Mononuclear cell (primary cell): ENCODE results near the gene FBXO38. TPM values are rescaled to one million over a fixed set of nuclear protein-coding genes. Genes with fewer than 3 reads are reported as not detected.

Experiments
- H3K27me3 ChIP-seq: 2 replicates; pipeline ENCODE4 v1.6.0; 2011; ENCODE audit warnings: low read length, control low read depth; ENCODE audit not compliant: insufficient read depth
- H3K4me1 ChIP-seq: 2 replicates; pipeline ENCODE4 v1.5.1; 2011; ENCODE audit warnings: mild to moderate bottlenecking, low read length, control low read depth; ENCODE audit not compliant: insufficient read depth
- H3K4me3 ChIP-seq: 2 replicates; pipeline ENCODE4 v1.5.1; 2011; ENCODE audit warnings: mild to moderate bottlenecking, low read length, moderate library complexity
- H3K9me3 ChIP-seq: 2 replicates; pipeline ENCODE4 v1.5.1; 2011; ENCODE audit warnings: low read depth, mild to moderate bottlenecking, control low read depth, low read length
- total RNA-seq: library from RNA; depleted of rRNA; stranded (reverse); fragments of >200 nt; gene quantifications from one replicate; pipeline ENCODE4 v1.2.3, GENCODE V29; 2012

FBXO38 gene
- total RNA-seq, 1 donor: 76.3 TPM

DNA sequence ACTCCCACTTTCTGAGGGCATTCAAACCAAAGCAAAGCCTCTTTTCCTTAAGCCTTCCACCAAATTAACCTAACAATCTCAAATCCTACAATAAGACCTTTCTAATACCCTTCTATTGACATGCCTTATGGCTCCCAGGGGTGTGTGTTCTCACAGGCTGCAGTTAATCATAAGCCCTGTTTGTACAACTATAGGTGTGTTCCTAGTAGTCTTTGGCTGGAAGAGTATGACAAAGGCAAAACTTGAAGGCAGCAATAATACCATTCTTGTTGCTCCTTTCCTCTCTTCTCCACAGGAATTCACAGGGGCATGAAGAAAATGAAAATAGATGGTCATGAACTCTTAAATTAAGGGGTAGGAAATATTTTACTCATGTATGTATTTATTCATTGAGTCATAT is 10.9 kb upstream of the FBXO38 start:
- Histone ChIP-seq H3K27me3 (no peaks in the 10 kb centered on the region), H3K9me3 (peaks cover 11% of the 10 kb centered on the region), H3K4me3 (no peak overlapping the region), H3K4me1 (no peaks in the 10 kb centered on the region)

DNA sequence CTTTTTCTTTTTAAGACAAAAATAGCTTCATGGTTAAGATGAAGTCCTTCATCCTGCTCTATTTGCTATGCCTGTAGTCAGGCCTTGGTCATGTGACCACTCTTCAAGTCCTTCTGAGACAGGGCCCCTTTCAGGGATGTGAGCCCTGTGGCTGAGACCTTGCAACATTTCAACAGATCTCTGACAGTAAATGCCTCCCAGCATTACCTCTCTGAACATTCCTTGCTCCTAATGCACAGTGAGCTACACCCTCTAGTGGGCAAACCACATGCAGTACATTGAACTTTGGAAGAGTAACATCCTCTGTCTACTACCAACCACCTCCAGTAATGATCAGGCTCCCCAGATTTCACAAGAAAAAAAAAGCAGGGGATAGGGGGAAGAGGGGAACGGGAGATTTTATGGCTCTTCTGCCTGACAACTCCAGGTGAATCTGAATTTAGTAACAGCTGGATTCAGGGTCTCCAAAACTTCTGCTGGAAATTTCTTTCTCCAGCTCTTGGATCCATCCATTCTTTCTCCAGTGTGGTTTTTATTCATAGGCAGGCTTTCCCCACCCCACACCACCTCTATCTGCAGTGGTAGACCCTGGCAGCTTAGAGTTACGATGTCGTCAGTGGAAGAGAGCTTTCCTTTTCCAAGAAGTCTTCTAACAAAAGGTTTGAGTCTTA is 8.9 kb upstream of the FBXO38 start:
- Histone ChIP-seq H3K4me3 (no peak overlapping the region), H3K27me3 (no peaks in the 10 kb centered on the region), H3K9me3 (no peaks in the 10 kb centered on the region), H3K4me1 (no peaks in the 10 kb centered on the region)

DNA sequence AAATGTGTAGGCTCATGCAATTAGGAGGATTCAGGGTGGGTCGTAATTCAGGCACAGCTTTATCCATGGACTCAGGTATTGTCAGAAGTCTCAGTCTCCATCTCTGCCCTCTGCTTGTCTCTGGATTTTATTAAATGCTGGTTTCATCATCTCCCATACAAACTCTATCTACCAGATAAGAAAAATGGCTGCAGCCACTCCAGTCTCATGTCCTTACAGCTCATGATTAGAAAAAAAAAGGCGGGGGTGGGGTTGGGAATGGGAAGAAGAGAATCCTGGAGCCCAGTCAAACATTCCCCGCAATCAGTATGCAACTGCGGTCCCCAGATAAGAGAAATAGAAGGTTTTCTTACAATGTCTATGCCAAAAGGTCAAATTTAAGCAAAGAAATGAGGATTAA is 7.6 kb upstream of the FBXO38 start:
- no peak overlapping the region for H3K4me3 ChIP-seq
- H3K4me1 ChIP-seq: no peaks in the 10 kb centered on the region
- no peaks in the 10 kb centered on the region for H3K27me3 ChIP-seq
- H3K9me3 ChIP-seq: no peaks in the 10 kb centered on the region

DNA sequence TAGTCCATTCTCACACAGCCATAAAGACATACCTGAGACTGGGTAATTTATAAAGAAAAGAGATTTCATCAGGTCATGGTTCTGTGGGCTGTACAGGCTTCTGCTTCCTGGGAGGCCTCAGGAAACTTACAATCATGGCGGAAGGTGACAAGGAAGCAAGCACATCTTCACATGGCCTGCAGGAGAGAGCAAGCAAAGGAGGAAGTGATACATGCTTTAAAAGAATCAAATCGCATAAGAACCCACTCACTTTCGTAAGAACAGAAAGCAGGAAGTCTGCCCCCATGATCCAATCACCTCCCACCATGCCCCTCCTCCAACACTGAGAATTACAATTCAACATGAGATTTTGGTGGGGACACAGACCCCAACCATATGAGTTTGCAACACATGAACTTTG is 5.1 kb upstream of the FBXO38 start:
- Histone ChIP-seq H3K27me3 (no peaks in the 10 kb centered on the region), H3K4me1 (peaks cover 3% of the 10 kb centered on the region)

DNA sequence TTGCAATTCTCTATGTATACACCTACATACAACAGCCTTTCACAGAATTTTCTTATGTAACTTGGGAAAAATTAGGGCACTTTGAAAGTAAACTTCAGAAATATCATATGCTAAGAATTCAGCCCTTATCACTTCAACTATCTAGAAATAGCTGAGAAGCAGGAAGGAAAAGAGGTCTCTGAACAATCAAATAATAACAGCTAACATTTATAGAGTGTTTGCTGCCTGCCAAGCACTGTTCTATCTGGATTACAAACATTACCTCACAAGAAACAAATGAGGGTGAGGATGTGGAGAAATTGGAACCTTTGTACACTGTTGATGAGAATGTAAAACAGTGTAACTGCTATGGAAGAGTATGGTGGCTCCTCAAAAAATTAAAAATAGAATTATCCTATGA is 4.4 kb upstream of the FBXO38 start:
- peaks cover 5% of the 10 kb centered on the region for H3K4me1 ChIP-seq
- no peak overlapping the region for H3K4me3 ChIP-seq
- no peaks in the 10 kb centered on the region for H3K27me3 ChIP-seq
- H3K9me3 ChIP-seq: no peaks in the 10 kb centered on the region

More for the DNA sequence above, 5.1 kb upstream of the FBXO38 start:
- Histone ChIP-seq H3K9me3 (no peaks in the 10 kb centered on the region), H3K4me3 (no peak overlapping the region)

DNA sequence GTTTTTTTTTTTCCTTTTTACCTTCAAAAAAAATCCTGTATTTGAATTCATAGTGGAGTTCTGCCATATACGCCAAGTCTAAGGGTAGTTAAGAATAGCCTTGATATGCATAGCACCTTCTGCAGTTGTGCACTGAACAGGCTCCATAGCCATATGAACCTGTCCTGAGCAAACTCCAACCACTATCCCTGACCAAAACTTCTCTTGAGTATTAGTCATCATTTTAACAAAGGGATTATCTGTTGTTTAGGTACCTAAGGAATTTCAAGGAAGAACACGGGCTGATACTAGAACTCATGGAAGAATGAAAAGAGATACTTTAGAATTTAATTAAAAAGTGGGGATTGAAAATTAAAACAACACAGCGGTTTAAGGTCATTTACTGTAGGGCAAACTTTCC is 1.9 kb upstream of the FBXO38 start:
- Histone ChIP-seq H3K27me3 (no peaks in the 10 kb centered on the region), H3K9me3 (no peaks in the 10 kb centered on the region), H3K4me1 (peaks cover 28% of the 10 kb centered on the region), H3K4me3 (no peak overlapping the region)

DNA sequence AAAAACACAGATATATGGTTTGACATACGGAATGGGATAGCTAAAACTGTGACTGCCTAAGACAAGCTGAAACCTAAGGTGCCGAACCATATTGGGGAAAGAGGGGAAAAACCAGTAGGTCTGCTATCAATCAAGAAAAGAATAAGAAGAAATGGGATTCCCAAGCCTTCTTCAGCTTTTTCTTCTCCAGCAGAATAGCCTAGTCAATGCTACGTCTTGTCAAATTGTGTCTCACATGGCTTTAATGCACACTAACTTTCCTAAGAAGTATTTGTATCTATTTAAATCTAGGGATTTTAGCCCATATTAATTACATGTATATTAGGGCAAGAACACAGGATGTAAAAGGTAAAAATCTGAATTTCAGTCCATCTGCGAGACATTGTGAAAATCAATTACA is 797 bp upstream of the FBXO38 start:
- Histone ChIP-seq H3K4me3 (peak overlapping the region; percentile 77), H3K9me3 (no peaks in the 10 kb centered on the region), H3K4me1 (peaks cover 36% of the 10 kb centered on the region), H3K27me3 (no peaks in the 10 kb centered on the region)

DNA sequence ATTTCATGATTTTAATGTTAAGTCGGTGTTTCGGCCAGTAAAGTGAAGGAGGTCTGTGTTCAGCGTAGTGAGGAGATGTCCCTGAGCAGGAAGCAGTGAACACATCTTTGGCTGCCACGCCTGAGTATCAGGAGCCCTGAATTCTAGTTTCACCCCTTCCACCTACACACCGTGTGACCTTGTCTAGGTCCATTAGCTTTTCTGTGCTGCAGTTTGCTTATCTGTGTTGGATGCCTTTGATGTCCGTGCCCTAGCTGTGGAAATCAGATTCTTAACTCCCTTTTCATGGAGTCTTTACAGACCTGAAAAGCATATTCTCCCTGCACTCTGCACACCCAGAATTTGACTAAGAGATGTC is 601 bp downstream of the FBXO38 start:
- Histone ChIP-seq H3K9me3 (no peaks in the 10 kb centered on the region), H3K4me1 (peaks cover 43% of the 10 kb centered on the region), H3K27me3 (no peaks in the 10 kb centered on the region), H3K4me3 (peak overlapping the region; percentile 77)

DNA sequence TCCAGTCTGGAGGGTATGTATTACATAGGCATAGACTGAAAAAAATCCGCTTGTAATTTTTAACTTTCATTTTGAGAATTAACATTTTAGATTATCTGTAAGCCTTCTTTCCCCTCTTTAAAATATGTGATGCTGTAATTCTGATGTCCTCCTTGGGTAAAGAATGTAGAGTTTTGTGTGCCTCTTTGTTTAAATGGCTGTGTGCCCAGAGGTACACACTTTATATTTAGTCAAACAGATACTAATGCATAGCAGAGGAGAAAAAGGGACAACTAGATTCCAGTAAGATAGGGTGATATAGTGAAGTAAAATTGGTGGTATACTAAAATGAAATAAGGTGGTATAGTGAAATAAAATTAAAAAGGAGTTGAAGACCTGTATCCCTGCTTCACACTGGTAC is 1.3 kb downstream of the FBXO38 start:
- Histone ChIP-seq H3K9me3 (no peaks in the 10 kb centered on the region), H3K4me1 (peaks cover 43% of the 10 kb centered on the region), H3K4me3 (no peak overlapping the region)

DNA sequence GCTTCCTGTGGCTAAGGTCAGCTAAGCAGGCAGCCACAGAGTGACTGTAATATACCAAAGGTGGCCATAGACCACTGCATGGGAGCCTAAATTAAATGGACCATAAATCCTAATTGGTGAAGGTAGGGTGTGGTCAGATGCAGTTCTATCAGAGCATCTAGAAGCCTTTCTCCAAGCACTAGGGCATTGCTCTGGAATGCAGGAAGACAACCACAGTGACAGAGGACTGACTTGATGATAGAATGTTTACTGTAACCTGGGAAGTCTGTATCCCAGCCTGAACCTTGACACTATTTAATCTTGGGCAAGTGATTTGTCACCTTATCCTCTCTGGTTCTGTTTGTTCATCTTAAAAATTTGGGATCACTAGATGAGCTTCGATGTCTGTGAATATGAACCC is 2.3 kb downstream of the FBXO38 start:
- Histone ChIP-seq H3K9me3 (no peaks in the 10 kb centered on the region), H3K27me3 (no peaks in the 10 kb centered on the region), H3K4me3 (no peak overlapping the region), H3K4me1 (peaks cover 43% of the 10 kb centered on the region)

More for the DNA sequence above, 1.3 kb downstream of the FBXO38 start:
- H3K27me3 ChIP-seq: no peaks in the 10 kb centered on the region

DNA sequence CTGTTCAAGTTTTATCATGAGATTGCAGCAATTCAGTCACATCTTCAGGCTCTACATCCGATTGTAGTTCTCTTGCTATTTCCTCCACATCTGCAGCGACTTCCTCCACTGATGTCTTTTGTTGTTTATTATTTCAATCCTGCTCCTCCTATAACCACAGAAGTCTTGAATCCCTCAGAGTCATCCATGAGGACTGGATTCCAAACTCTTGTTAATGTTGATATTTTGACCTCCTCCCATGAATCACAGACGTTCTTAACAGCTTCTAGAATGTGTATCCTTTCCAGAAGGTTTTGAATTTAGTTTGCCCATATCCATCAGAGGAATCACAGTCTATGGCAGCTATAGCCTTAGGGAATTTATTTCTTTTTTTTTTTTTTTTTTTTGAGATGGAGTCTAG is 3.6 kb downstream of the FBXO38 start:
- no peak overlapping the region for H3K4me3 ChIP-seq
- peaks cover 43% of the 10 kb centered on the region for H3K4me1 ChIP-seq
- no peaks in the 10 kb centered on the region for H3K9me3 ChIP-seq
- no peaks in the 10 kb centered on the region for H3K27me3 ChIP-seq

DNA sequence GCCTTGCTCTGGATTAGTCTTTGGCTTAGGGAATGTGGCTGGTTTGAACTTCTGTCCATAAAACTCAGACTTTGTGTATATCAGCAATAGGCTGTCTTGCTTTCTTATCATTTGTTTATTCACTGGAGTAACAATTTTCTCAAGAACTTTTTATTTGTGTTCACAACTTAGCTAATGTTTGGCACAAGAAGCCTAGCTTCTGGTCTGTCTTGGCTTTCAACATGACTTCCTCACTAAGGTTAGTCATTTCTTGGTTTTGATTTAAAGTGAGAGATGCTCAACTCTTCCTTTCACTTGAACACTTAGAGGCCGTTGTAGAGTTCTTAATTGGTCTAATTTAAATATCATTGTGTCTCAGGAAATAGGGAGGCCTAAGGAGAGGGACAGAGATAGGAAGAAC is 4.9 kb downstream of the FBXO38 start:
- Histone ChIP-seq H3K4me3 (no peak overlapping the region), H3K9me3 (no peaks in the 10 kb centered on the region), H3K4me1 (peaks cover 40% of the 10 kb centered on the region), H3K27me3 (no peaks in the 10 kb centered on the region)

DNA sequence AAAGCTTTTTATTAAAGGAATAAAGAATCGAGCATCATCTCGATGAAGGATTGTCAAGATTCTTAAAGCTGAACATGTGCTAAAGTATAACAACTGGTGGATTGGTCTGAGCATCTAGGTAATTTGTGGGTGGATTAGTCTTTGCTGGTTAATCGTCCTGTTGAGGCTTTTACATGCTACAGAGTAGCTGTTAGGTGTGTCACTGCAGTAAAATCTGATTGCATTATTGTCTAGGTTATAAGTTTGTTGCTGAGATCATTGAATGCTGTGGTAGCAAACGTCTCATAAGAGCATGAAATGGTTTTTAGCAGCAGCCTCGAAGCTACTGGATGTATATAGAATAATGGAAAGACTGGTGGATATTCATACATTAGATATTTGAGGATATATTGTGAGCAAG is 7.2 kb downstream of the FBXO38 start:
- H3K4me1 ChIP-seq: peaks cover 22% of the 10 kb centered on the region
- no peaks in the 10 kb centered on the region for H3K9me3 ChIP-seq
- H3K27me3 ChIP-seq: no peaks in the 10 kb centered on the region
- no peak overlapping the region for H3K4me3 ChIP-seq

DNA sequence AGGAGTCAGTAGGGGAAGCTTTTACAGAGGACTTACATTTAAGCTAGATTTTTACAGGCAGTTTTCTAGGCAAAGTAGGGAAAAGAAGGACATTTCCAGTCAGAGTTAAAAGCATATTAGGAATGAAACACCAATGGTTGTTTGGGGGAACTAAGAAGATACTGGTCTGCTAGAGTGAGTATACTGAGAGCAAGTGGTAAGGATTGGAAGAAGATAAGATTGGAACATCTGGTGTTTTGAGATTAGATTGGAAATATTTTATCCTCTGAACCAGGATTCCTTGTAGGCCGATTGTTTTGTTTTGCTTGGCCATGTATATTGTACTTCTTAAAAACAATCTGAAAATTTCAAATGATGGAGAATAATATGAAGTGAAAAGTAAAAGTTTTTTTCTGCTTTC is 7.7 kb downstream of the FBXO38 start:
- Histone ChIP-seq H3K4me1 (peaks cover 17% of the 10 kb centered on the region), H3K4me3 (no peak overlapping the region), H3K9me3 (no peaks in the 10 kb centered on the region), H3K27me3 (no peaks in the 10 kb centered on the region)

DNA sequence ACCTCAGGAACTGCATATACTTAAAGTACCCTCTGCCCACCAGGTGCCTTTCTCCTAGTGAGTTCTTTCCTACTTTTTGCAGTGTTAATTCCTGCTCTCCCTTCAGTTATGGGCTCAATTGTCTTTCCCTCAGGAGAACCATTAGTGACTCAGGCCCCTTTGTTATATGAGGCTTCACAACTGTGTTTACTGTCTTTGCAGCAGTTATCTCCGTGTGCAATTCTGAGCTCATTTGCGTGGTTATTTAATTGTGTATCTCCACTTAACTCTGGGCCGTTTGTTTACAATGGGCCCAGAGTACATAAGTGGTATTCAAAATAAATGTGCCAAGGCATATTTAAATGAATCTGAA is 9.6 kb downstream of the FBXO38 start:
- peaks cover 8% of the 10 kb centered on the region for H3K4me1 ChIP-seq

DNA sequence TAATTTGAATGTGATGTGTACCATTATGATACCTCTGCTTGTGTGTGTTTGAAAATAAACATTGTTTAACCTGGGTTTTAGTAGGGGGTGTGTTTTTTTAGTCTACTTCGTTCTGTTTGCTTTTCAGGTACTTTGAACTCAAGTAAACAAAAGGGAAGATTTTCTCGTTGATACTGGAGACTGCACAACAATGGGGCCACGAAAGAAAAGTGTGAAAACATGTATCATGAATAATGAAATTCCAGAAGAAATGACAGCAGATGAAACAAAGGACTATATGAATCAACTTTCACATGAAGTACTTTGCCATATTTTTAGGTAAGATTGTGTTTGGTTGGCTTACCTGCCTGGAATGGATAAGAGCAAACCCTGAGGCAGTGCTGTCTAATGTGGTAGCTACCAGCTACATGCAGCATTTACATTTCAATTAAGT is 10.8 kb downstream of the FBXO38 start:
- Histone ChIP-seq H3K4me1 (peaks cover 7% of the 10 kb centered on the region), H3K4me3 (no peak overlapping the region), H3K27me3 (no peaks in the 10 kb centered on the region), H3K9me3 (no peaks in the 10 kb centered on the region)

More for the DNA sequence above, 9.6 kb downstream of the FBXO38 start:
- Histone ChIP-seq H3K4me3 (no peak overlapping the region), H3K9me3 (no peaks in the 10 kb centered on the region), H3K27me3 (no peaks in the 10 kb centered on the region)
